HL-60 (cell line): Measurements from ENCODE around the gene CIRBP.

Experiments used
- POLR2AphosphoS5 ChIP-seq: IDR thresholded peaks from 2 replicates; pipeline ENCODE4 v1.6.1; 2012; ENCODE audit warnings: low read depth
- REST ChIP-seq: IDR thresholded peaks from 2 replicates; pipeline ENCODE4 v1.6.1; 2012; ENCODE audit warnings: low read depth; ENCODE audit not compliant: insufficient replicate concordance
- TF ChIP-seq, protein P1 (sequence below): IDR thresholded peaks from one replicate; pipeline ENCODE4 v1.5.1; 2011; ENCODE audit warnings: low read length, control low read depth, inconsistent platforms; ENCODE audit not compliant: insufficient read depth

- TF ChIP-seq, protein P1, sequence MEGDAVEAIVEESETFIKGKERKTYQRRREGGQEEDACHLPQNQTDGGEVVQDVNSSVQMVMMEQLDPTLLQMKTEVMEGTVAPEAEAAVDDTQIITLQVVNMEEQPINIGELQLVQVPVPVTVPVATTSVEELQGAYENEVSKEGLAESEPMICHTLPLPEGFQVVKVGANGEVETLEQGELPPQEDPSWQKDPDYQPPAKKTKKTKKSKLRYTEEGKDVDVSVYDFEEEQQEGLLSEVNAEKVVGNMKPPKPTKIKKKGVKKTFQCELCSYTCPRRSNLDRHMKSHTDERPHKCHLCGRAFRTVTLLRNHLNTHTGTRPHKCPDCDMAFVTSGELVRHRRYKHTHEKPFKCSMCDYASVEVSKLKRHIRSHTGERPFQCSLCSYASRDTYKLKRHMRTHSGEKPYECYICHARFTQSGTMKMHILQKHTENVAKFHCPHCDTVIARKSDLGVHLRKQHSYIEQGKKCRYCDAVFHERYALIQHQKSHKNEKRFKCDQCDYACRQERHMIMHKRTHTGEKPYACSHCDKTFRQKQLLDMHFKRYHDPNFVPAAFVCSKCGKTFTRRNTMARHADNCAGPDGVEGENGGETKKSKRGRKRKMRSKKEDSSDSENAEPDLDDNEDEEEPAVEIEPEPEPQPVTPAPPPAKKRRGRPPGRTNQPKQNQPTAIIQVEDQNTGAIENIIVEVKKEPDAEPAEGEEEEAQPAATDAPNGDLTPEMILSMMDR = no peak
- TF ChIP-seq POLR2AphosphoS5 = no peak
- TF ChIP-seq REST = no peak
These were observed 26.3 kb downstream of the CIRBP start for GRCh38 chr19:1295169-1296012.
